SK-N-SH treated with all-trans-retinoic acid at 6 μM for 48 hours (cell line): Measurements from ENCODE around the gene B3GALT6.

Experiments
- CREB5 ChIP-seq: fragments of 250-450 bp; sonication (Bioruptor Pico); IDR thresholded peaks from 2 replicates; pipeline ENCODE4 v1.5.1; 2020; ENCODE audit warnings: low read depth, mild to moderate bottlenecking, moderate library complexity
- CSRNP3 ChIP-seq: fragments of 250-450 bp; sonication (Bioruptor Pico); IDR thresholded peaks from 2 replicates; pipeline ENCODE4 v1.5.1; 2021; ENCODE audit warnings: mild to moderate bottlenecking, moderate library complexity
- TSHZ2 ChIP-seq: fragments of 250-450 bp; sonication (Bioruptor Pico); IDR thresholded peaks from 2 replicates; pipeline ENCODE4 v1.5.0; 2020; ENCODE audit warnings: mild to moderate bottlenecking, moderate library complexity
- ZC3H10 ChIP-seq: fragments of 250-450 bp; sonication (Bioruptor Pico); IDR thresholded peaks from 2 replicates; pipeline ENCODE4 v1.5.1; 2021; ENCODE audit warnings: mild to moderate bottlenecking, moderate library complexity
- ZFP3 ChIP-seq: fragments of 250-450 bp; sonication (Bioruptor Pico); IDR thresholded peaks from 2 replicates; pipeline ENCODE4 v1.5.0; 2020; ENCODE audit warnings: mild to moderate bottlenecking, moderate library complexity
- ZFP30 ChIP-seq: fragments of 450-650 bp; formaldehyde crosslinking; IDR thresholded peaks from 2 replicates; pipeline ENCODE4 v1.5.0; 2022; ENCODE audit warnings: mild to moderate bottlenecking, moderate library complexity
- ZNF565 ChIP-seq: fragments of 450-650 bp; formaldehyde crosslinking; conservative IDR thresholded peaks from 2 replicates; pipeline ENCODE4 v1.5.0; 2020; ENCODE audit warnings: low read depth, mild to moderate bottlenecking, moderate library complexity

GRCh38 chr1:1200876-1201810 is 30.9 kb upstream of the B3GALT6 start:
- TF ChIP-seq CREB5 (CRISPR knock-in tag) = no peak
- TF ChIP-seq CSRNP3 (CRISPR knock-in tag) = no peak
- TF ChIP-seq ZFP3 (CRISPR knock-in tag) = no peak
- TF ChIP-seq ZC3H10 = no peak
- TF ChIP-seq ZNF565 (CRISPR knock-in tag) = no peak
- TF ChIP-seq TSHZ2 (CRISPR knock-in tag) = no peak
- no peak for TF ChIP-seq ZFP30 (CRISPR knock-in tag)
